Measurements from ENCODE around the gene CPLX1. TPM values are rescaled to one million over a fixed set of nuclear protein-coding genes. Genes with fewer than 3 reads are reported as not detected.
"Not testable (repeated sequence)": the region's sequence is repeated elsewhere in the genome, so short reads cannot be mapped to it uniquely, and the experiment has no call there.

CPLX1 gene
- total RNA-seq, 1 donor from 2014 or later: not detected

DNA sequence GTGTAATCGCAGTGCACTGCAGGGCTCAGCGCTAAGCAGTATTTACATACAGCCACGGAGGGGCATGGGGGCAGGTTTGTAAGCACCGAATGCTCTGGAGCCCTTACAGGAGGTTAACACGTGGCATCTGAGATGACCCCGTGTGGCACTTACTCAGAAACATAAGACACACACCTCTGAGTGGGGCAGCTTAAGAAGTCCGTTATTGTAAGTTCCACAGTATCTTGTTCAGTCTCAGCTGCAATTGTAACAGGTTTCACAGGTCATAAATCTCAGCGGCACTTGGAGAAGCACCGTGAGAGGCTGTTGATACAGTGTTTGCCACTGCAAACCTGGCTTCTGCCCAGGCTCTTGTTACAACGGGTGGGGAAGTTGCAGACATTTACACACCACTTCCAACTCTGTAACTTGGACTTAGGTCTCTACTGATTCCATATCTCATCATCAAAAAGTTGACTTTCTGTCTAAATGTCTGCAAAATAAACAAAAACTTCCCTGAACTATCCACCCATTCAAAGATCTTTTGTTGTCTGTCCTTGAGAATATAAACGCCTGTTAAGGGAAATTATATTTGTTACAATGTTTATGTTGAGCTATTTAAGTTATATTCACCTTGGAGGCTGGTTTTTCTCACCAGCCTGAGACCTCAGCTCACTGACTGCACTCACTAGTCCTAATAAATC lies 10.3 kb downstream of the CPLX1 start:
- no peak overlapping the region for H3K27ac Mint-ChIP-seq (ENCODE audit: unreplicated experiment)
- peaks cover 56% of the 10 kb centered on the region for H3K27me3 Mint-ChIP-seq (ENCODE audit: low read depth)
- H3K36me3 Mint-ChIP-seq (ENCODE audit: low read depth): no peaks in the 10 kb centered on the region
- H3K4me1 Mint-ChIP-seq (ENCODE audit: low read depth): no peaks in the 10 kb centered on the region
- H3K4me3 Mint-ChIP-seq (ENCODE audit: unreplicated experiment): no peak overlapping the region
- no peaks in the 10 kb centered on the region for H3K9me3 Mint-ChIP-seq (ENCODE audit: low read depth)
- peak; percentile 35 for DNase-seq (ENCODE audit: low spot score)
- TF ChIP-seq, protein P1, sequence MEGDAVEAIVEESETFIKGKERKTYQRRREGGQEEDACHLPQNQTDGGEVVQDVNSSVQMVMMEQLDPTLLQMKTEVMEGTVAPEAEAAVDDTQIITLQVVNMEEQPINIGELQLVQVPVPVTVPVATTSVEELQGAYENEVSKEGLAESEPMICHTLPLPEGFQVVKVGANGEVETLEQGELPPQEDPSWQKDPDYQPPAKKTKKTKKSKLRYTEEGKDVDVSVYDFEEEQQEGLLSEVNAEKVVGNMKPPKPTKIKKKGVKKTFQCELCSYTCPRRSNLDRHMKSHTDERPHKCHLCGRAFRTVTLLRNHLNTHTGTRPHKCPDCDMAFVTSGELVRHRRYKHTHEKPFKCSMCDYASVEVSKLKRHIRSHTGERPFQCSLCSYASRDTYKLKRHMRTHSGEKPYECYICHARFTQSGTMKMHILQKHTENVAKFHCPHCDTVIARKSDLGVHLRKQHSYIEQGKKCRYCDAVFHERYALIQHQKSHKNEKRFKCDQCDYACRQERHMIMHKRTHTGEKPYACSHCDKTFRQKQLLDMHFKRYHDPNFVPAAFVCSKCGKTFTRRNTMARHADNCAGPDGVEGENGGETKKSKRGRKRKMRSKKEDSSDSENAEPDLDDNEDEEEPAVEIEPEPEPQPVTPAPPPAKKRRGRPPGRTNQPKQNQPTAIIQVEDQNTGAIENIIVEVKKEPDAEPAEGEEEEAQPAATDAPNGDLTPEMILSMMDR (IDR thresholded peaks at IDR 0.05): no peak

DNA sequence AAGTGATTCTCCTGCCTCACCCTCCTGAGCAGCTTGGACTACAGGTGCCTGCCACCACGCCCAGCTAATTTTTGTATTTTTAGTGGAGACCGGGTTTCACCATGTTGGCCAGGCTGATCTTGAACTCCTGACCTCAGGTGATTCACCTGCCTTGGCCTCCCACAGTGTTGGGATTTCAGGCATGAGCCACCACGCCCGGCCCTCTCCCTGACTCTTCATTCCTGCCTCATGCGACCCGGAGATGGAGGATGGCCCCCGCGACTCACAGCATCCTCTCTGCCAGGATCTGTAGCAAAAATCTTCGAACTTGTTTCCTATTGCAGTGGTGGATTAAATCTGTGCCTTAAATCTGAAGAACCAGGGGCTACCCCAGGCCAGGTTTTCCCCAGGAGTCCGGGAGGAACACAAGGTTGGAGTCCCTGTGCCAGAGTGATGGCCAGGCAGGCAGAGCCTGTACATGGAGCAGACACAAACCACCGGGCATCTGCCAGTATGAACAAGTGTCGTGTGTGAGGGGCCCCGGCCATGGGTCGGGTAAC lies 11.5 kb downstream of the CPLX1 start:
- TF ChIP-seq, protein P1 (IDR thresholded peaks at IDR 0.05): no peak
- Mint-ChIP-seq H3K27ac (ENCODE audit: unreplicated experiment) (no peak overlapping the region), H3K9me3 (ENCODE audit: low read depth) (no peaks in the 10 kb centered on the region), H3K4me1 (ENCODE audit: low read depth) (no peaks in the 10 kb centered on the region), H3K36me3 (ENCODE audit: low read depth) (no peaks in the 10 kb centered on the region), H3K4me3 (ENCODE audit: unreplicated experiment) (no peak overlapping the region), H3K27me3 (ENCODE audit: low read depth) (peaks cover 54% of the 10 kb centered on the region)
- peak; percentile 70 for DNase-seq (ENCODE audit: low spot score)

DNA sequence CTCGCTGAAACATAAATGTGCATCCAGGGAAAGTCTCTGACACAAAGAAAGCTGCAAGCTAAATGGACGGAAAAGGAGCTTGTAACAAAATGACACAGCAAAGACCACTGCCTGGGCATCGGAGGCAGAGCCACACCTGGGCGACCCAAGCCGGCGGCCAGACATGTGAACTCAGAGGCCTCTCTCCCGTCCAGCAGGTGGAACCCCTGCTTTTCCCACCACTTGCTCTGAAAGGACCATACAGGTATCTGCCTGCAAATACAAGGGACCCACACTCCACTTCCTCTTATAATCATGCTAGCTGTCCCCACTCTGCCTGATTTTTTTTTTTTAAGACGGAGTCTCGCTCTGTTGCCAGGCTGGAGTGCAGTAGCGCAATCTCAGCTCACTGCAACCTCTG lies 12.0 kb downstream of the CPLX1 start:
- H3K27me3 Mint-ChIP-seq (ENCODE audit: low read depth): peaks cover 50% of the 10 kb centered on the region
- H3K4me3 Mint-ChIP-seq (ENCODE audit: unreplicated experiment): no peak overlapping the region
- TF ChIP-seq, protein P1 (IDR thresholded peaks at IDR 0.05): no peak
- H3K27ac Mint-ChIP-seq (ENCODE audit: unreplicated experiment): no peak overlapping the region
- H3K36me3 Mint-ChIP-seq (ENCODE audit: low read depth): no peaks in the 10 kb centered on the region
- H3K4me1 Mint-ChIP-seq (ENCODE audit: low read depth): no peaks in the 10 kb centered on the region
- DNase-seq (ENCODE audit: low spot score): peak; percentile 59
- no peaks in the 10 kb centered on the region for H3K9me3 Mint-ChIP-seq (ENCODE audit: low read depth)

DNA sequence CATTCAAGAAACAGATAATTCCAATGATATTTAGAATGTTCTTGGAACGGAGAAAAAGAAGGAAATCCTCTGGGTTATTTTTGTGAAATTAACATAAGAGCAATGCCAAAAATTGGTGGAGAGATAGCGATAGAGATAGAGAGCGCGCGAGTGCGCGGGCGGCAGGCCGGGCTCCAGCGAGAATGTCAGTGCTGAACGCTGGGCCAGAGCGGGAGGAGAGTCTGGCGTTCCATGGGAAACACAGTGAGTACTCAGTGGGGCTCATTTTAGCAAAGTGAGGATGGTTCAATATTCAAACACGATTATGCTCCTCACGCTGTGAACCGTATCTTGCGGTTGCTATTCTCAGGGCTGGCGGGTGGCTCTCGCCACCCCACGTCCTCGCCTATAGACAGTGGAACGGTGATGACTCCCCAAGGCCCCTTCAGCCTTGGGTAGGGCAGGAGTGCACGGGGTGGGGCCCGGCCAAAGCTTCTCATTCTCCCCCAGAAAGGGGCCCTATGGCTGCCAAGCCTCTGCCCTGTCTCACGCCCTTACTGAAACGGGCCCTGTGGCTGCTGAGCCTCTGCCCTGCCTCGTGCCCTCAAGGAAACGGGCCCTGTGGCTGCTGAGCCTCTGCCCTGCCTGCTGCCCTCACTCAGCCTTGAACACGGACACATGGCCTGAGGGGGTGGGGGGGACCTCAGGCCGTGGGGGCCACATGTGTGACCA lies 16.9 kb downstream of the CPLX1 start:
- Mint-ChIP-seq H3K36me3 (ENCODE audit: low read depth) (peaks cover 2% of the 10 kb centered on the region), H3K9me3 (ENCODE audit: low read depth) (peaks cover 6% of the 10 kb centered on the region), H3K27me3 (ENCODE audit: low read depth) (peaks cover 38% of the 10 kb centered on the region), H3K4me1 (ENCODE audit: low read depth) (no peaks in the 10 kb centered on the region), H3K4me3 (ENCODE audit: unreplicated experiment) (no peak overlapping the region), H3K27ac (ENCODE audit: unreplicated experiment) (no peak overlapping the region)
- TF ChIP-seq, protein P1 (IDR thresholded peaks at IDR 0.05): no peak
- DNase-seq (ENCODE audit: low spot score): peak; percentile 59

DNA sequence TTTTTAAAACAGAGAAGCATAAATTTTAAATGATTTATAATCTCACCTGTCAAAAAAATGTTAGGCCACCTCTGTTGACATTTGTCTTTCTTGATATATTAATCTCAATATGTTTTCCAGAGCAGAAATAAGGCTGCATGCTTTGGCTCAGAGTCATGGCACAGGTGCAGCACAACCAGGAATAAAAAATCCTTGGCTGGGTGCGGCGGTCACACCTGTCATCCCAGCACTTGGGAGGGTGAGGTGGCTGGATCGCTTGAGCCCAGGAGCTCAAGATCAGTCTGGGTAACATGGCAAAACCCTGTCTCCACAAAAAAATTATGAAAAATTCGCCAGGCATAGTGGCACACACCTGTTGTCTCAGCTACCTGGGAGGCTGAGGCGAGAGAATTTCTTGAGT lies 18.1 kb downstream of the CPLX1 start:
- Mint-ChIP-seq H3K4me1 (ENCODE audit: low read depth) (no peaks in the 10 kb centered on the region), H3K27ac (ENCODE audit: unreplicated experiment) (no peak overlapping the region), H3K9me3 (ENCODE audit: low read depth) (peaks cover 6% of the 10 kb centered on the region), H3K4me3 (ENCODE audit: unreplicated experiment) (no peak overlapping the region), H3K36me3 (ENCODE audit: low read depth) (peaks cover 2% of the 10 kb centered on the region), H3K27me3 (ENCODE audit: low read depth) (peaks cover 25% of the 10 kb centered on the region)
- TF ChIP-seq, protein P1 (IDR thresholded peaks at IDR 0.05): no peak
- peak; percentile 22 for DNase-seq (ENCODE audit: low spot score)

DNA sequence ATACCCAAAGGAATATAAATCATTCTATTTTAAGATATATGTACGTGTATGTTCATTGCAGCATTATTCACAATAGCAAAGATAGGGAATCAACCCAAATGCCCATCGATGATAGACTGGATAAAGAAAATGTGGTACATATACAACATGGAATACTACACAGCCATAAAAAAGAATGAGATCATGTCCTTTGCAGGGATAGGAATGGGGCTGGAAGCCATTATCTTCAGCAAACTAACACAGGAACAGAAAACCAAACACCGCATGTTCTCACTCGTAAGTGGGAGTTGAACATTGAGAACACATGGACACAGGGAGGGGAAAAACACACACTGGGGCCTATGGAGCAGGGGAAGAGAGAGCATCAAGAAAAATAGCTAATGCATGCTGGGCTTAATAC lies 18.9 kb downstream of the CPLX1 start:
- not testable (repeated sequence) for DNase-seq (ENCODE audit: low spot score); H3K27ac Mint-ChIP-seq (ENCODE audit: unreplicated experiment); H3K4me3 Mint-ChIP-seq (ENCODE audit: unreplicated experiment); H3K4me1 Mint-ChIP-seq (ENCODE audit: low read depth); H3K36me3 Mint-ChIP-seq (ENCODE audit: low read depth); H3K9me3 Mint-ChIP-seq (ENCODE audit: low read depth)
- peaks cover 19% of the 10 kb centered on the region for H3K27me3 Mint-ChIP-seq (ENCODE audit: low read depth)

All from chondrocyte (in vitro differentiated cells).